ENCODE measurements around the gene TMEM150C.

- TF ChIP-seq POLR2A (IDR thresholded peaks at IDR 0.05) (no peak), CTCF (IDR thresholded peaks at IDR 0.05) (no peak)
These were observed 19.1 kb downstream of the TMEM150C start for GRCh38 chr4:82542642-82543041.

Data from heart left ventricle (tissue), 13 donors.